ENCODE measurements around the gene GUSB. TPM values are rescaled to one million over a fixed set of nuclear protein-coding genes. Genes with fewer than 3 reads are reported as not detected.

GUSB gene
- total RNA-seq, 2 experiments from 2014 or later: 49.5 to 50.9 TPM

- DNase-seq (ENCODE audit: low spot score): no peak
- POLR2A ChIA-PET: no interaction called here
- intact Hi-C loops (cut with micrococcal nuclease; ENCODE audit: unreplicated experiment): no loop called here
These were observed 54.2 kb downstream of the GUSB start for GRCh38 chr7:65927489-65928448.

GRCh38 chr7:65926588-65926987 lies 55.4 kb downstream of the GUSB start:
- Histone ChIP-seq H2AFZ (ENCODE audit: low read length) (no peak overlapping the region), H3K36me3 (ENCODE audit: insufficient read depth, low read length) (peaks cover 12% of the 10 kb centered on the region), H3K9me3 (ENCODE audit: low read length) (no peaks in the 10 kb centered on the region), H3K4me3 (ENCODE audit: low read depth, low read length, poor library complexity, severe bottlenecking) (no peak overlapping the region), H3K4me1 (ENCODE audit: insufficient read depth, low read length, poor library complexity, severe bottlenecking) (no peaks in the 10 kb centered on the region), H3K9me2 (ENCODE audit: insufficient read depth, low read length) (no peaks in the 10 kb centered on the region), H3K79me2 (ENCODE audit: insufficient read depth, low read depth, low read length) (peaks cover 31% of the 10 kb centered on the region), H3K27ac (ENCODE audit: low read depth, low read length, poor library complexity, severe bottlenecking) (no peak overlapping the region), H4K20me1 (ENCODE audit: insufficient read depth, low read length) (no peaks in the 10 kb centered on the region; the same call in 1 of the 2 replicates), H3K4me2 (ENCODE audit: low read length) (no peak overlapping the region)
- intact Hi-C loops (cut with micrococcal nuclease; ENCODE audit: unreplicated experiment): no loop called here
- TF ChIP-seq EZH2phosphoT487 (IDR thresholded peaks at IDR 0.05; ENCODE audit: borderline replicate concordance, low read depth, low read length) (no peak), CTCF (conservative IDR thresholded peaks at IDR 0.05; ENCODE audit: low read length) (no peak)
- no TSS peak for BruUV-seq (replicated peaks)
- CTCF ChIA-PET (ENCODE audit: unreplicated experiment): no interaction called here
- no peak for DNase-seq (ENCODE audit: low spot score)
- POLR2A ChIA-PET: no interaction called here

More at GRCh38 chr7:65927489-65928448, 54.2 kb downstream of the GUSB start:
- TF ChIP-seq CTCF (conservative IDR thresholded peaks at IDR 0.05; ENCODE audit: low read length) (no peak), EZH2phosphoT487 (IDR thresholded peaks at IDR 0.05; ENCODE audit: borderline replicate concordance, low read depth, low read length) (no peak)
- no TSS peak for BruUV-seq (replicated peaks)
- no peaks in the 10 kb centered on the region for H3K4me1 ChIP-seq (ENCODE audit: insufficient read depth, low read length, poor library complexity, severe bottlenecking)
- no peaks in the 10 kb centered on the region for H3K9me2 ChIP-seq (ENCODE audit: insufficient read depth, low read length)
- no peak overlapping the region for H3K27ac ChIP-seq (ENCODE audit: low read depth, low read length, poor library complexity, severe bottlenecking)
- CTCF ChIA-PET (ENCODE audit: unreplicated experiment): no interaction called here
- no peak overlapping the region for H2AFZ ChIP-seq (ENCODE audit: low read length)
- H3K79me2 ChIP-seq (ENCODE audit: insufficient read depth, low read depth, low read length): peaks cover 37% of the 10 kb centered on the region
- H3K9me3 ChIP-seq (ENCODE audit: low read length): no peaks in the 10 kb centered on the region
- peaks cover 12% of the 10 kb centered on the region for H3K36me3 ChIP-seq (ENCODE audit: insufficient read depth, low read length)
- no peak overlapping the region for H3K4me2 ChIP-seq (ENCODE audit: low read length)
- H4K20me1 ChIP-seq (ENCODE audit: insufficient read depth, low read length): no peaks in the 10 kb centered on the region; the same call in 1 of the 2 replicates
- H3K4me3 ChIP-seq (ENCODE audit: low read depth, low read length, poor library complexity, severe bottlenecking): no peak overlapping the region

- CTCF ChIA-PET (ENCODE audit: unreplicated experiment): no interaction called here
- intact Hi-C loops (cut with micrococcal nuclease; ENCODE audit: unreplicated experiment): no loop called here
- Histone ChIP-seq H4K20me1 (ENCODE audit: insufficient read depth, low read length) (no peaks in the 10 kb centered on the region; the same call in 1 of the 2 replicates), H3K27ac (ENCODE audit: low read depth, low read length, poor library complexity, severe bottlenecking) (no peak overlapping the region), H3K9me2 (ENCODE audit: insufficient read depth, low read length) (no peaks in the 10 kb centered on the region), H3K9me3 (ENCODE audit: low read length) (no peaks in the 10 kb centered on the region), H3K4me3 (ENCODE audit: low read depth, low read length, poor library complexity, severe bottlenecking) (no peak overlapping the region), H3K4me2 (ENCODE audit: low read length) (no peak overlapping the region), H3K4me1 (ENCODE audit: insufficient read depth, low read length, poor library complexity, severe bottlenecking) (no peaks in the 10 kb centered on the region), H3K36me3 (ENCODE audit: insufficient read depth, low read length) (peaks cover 7% of the 10 kb centered on the region; the same call in 1 of the 2 replicates), H2AFZ (ENCODE audit: low read length) (no peak overlapping the region), H3K79me2 (ENCODE audit: insufficient read depth, low read depth, low read length) (peaks cover 18% of the 10 kb centered on the region)
- DNase-seq (ENCODE audit: low spot score): no peak
- POLR2A ChIA-PET: no interaction called here
- no peak for TF ChIP-seq EZH2phosphoT487 (IDR thresholded peaks at IDR 0.05; ENCODE audit: borderline replicate concordance, low read depth, low read length)
- TF ChIP-seq CTCF (conservative IDR thresholded peaks at IDR 0.05; ENCODE audit: low read length): no peak
- BruUV-seq (replicated peaks): no TSS peak
These were observed 57.0 kb downstream of the GUSB start for GRCh38 chr7:65925040-65925439.
